Measurements from ENCODE around the gene RIC3. TPM values are rescaled to one million over a fixed set of nuclear protein-coding genes. Genes with fewer than 3 reads are reported as not detected.

RIC3 gene
- total and polyA plus RNA-seq, 5 donors from 2014 or later = 1.5 to 23.8 (median 3.1) TPM

DNA sequence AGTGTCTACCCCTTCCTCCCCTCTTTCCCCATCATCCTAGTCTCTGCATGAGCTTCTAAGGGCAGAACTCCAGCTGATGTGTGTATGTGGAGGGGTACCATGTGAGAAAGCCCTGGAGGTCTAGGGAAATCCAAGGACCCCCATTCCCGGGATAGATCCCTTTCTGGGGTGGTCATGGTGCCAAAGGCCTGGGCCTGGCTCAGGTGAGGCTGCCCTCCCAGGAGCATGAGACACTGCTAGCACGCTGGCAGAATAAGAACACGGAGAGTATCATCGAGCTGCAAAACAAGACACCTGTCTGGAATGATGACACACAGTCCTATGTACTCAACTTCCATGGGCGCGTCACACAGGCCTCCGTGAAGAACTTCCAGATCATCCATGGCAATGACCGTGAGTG is 68.2 kb downstream of the RIC3 start:
- H3K36me3 ChIP-seq (ENCODE audit: control insufficient read depth, insufficient read depth, low read length) = peaks cover 7% of the 10 kb centered on the region
- Mint-ChIP-seq H3K36me3 (no peaks in the 10 kb centered on the region), H3K4me1 (peaks cover 0 to 6% (median 0%) of the 10 kb centered on the region in 4 donors), H3K27ac (no peak overlapping the region), H3K9me3 (no peaks in the 10 kb centered on the region), H3K4me3 (no peak overlapping the region), H3K27me3 (no peaks in the 10 kb centered on the region)
- no peaks in the 10 kb centered on the region for H3K4me1 ChIP-seq (ENCODE audit: control insufficient read depth, insufficient read depth, low read length, poor library complexity, severe bottlenecking)
- H3K9me3 ChIP-seq (ENCODE audit: control insufficient read depth in 2 of 2, low read length in 2 of 2) = no peaks in the 10 kb centered on the region
- H3K27me3 ChIP-seq (ENCODE audit: control insufficient read depth, insufficient read depth, low read length) = no peaks in the 10 kb centered on the region
- H3K4me3 ChIP-seq (ENCODE audit: low read depth, low read length) = no peak overlapping the region
- no peak overlapping the region for H3K27ac ChIP-seq (ENCODE audit: insufficient read depth, low read length, poor library complexity, severe bottlenecking)
- ATAC-seq (ENCODE audit: low read depth in 2 of 2) (no peak), DNase-seq (no peak)

- Mint-ChIP-seq H3K27me3 (no peaks in the 10 kb centered on the region), H3K4me1 (peaks cover 0 to 6% (median 0%) of the 10 kb centered on the region in 4 donors), H3K9me3 (no peaks in the 10 kb centered on the region), H3K36me3 (no peaks in the 10 kb centered on the region), H3K4me3 (no peak overlapping the region), H3K27ac (no peak overlapping the region)
- Histone ChIP-seq H3K27me3 (ENCODE audit: control insufficient read depth, insufficient read depth, low read length) (no peaks in the 10 kb centered on the region), H3K36me3 (ENCODE audit: control insufficient read depth, insufficient read depth, low read length) (peaks cover 7% of the 10 kb centered on the region), H3K27ac (ENCODE audit: insufficient read depth, low read length, poor library complexity, severe bottlenecking) (no peak overlapping the region), H3K4me3 (ENCODE audit: low read depth, low read length) (no peak overlapping the region), H3K4me1 (ENCODE audit: control insufficient read depth, insufficient read depth, low read length, poor library complexity, severe bottlenecking) (no peaks in the 10 kb centered on the region), H3K9me3 (ENCODE audit: control insufficient read depth in 2 of 2, low read length in 2 of 2) (no peaks in the 10 kb centered on the region)
- ATAC-seq (ENCODE audit: low read depth in 2 of 2) (no peak), DNase-seq (no peak)
Measured at GRCh38 chr11:8100158-8100557, 68.7 kb downstream of the RIC3 start.

DNA sequence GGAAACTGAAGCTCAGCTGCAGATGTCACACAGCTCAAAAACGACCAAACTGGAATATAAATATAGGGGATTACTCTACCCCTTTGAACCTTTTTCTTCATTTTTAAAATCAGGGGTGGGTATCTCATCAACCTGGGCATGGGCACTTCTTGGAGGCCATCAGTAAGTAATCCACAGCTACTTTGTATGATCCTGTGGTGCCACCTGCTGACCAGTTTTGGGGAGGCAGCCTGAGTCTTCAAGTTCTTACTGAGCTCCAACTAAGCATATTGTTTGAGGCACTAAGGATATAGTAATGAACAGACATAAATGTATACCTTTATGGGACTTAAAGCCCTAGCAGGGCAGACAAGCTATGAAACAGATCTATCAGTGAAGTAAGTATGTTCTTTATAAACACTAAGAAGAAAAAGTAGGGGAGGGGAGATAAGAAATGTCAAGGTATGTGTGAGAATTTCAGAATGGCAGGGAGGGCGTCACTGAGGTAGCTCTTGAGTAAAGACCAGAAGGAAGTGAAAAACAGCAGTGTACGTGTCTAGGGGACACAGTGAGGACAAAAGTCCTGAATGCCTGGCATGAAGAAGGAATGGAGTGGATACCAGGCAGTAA is 69.4 kb downstream of the RIC3 start:
- DNase-seq (peak; percentile 48 to 78 (median 60)), ATAC-seq (ENCODE audit: low read depth in 2 of 2) (peak; percentile 50 to 57)
- no peaks in the 10 kb centered on the region for H3K4me1 ChIP-seq (ENCODE audit: control insufficient read depth, insufficient read depth, low read length, poor library complexity, severe bottlenecking)
- H3K4me1 Mint-ChIP-seq = peaks cover 0 to 4% (median 0%) of the 10 kb centered on the region in 4 donors
- H3K9me3 ChIP-seq (ENCODE audit: control insufficient read depth in 2 of 2, low read length in 2 of 2) = no peaks in the 10 kb centered on the region
- H3K27ac Mint-ChIP-seq = peak overlapping the region in 1 of 3 donors; percentile 52
- no peaks in the 10 kb centered on the region for H3K27me3 ChIP-seq (ENCODE audit: control insufficient read depth, insufficient read depth, low read length)
- no peak overlapping the region for H3K27ac ChIP-seq (ENCODE audit: insufficient read depth, low read length, poor library complexity, severe bottlenecking)
- H3K36me3 Mint-ChIP-seq = no peaks in the 10 kb centered on the region
- H3K4me3 Mint-ChIP-seq = no peak overlapping the region
- H3K9me3 Mint-ChIP-seq = no peaks in the 10 kb centered on the region
- no peaks in the 10 kb centered on the region for H3K27me3 Mint-ChIP-seq
- H3K36me3 ChIP-seq (ENCODE audit: control insufficient read depth, insufficient read depth, low read length) = peaks cover 7% of the 10 kb centered on the region
- H3K4me3 ChIP-seq (ENCODE audit: low read depth, low read length) = no peak overlapping the region

DNA sequence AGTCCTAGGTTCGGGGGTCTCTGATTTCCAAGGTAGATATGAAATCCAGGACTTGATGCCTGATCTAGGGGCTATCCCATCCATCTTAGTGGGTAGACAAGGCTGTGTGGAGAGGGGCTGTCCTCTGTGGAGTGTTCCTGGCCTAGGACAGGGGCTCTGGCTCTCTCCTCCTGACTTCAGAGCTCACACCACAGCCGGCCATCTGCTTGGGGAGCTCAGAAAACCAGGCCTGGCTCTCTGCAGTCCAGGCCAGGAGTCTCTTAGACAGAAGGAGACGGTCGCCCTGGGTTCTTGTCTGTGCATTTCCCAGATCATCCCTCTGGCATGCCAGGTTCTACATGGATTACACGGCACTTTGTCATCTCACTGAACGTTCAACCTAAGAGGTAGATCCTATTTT is 69.9 kb downstream of the RIC3 start:
- H3K4me3 Mint-ChIP-seq = no peak overlapping the region
- Histone ChIP-seq H3K4me3 (ENCODE audit: low read depth, low read length) (no peak overlapping the region), H3K9me3 (ENCODE audit: control insufficient read depth in 2 of 2, low read length in 2 of 2) (no peaks in the 10 kb centered on the region), H3K27ac (ENCODE audit: insufficient read depth, low read length, poor library complexity, severe bottlenecking) (no peak overlapping the region), H3K4me1 (ENCODE audit: control insufficient read depth, insufficient read depth, low read length, poor library complexity, severe bottlenecking) (no peaks in the 10 kb centered on the region), H3K27me3 (ENCODE audit: control insufficient read depth, insufficient read depth, low read length) (no peaks in the 10 kb centered on the region), H3K36me3 (ENCODE audit: control insufficient read depth, insufficient read depth, low read length) (peaks cover 3% of the 10 kb centered on the region)
- no peak overlapping the region for H3K27ac Mint-ChIP-seq
- ATAC-seq (ENCODE audit: low read depth in 2 of 2) (no peak), DNase-seq (no peak)
- H3K36me3 Mint-ChIP-seq = no peaks in the 10 kb centered on the region
- no peaks in the 10 kb centered on the region for H3K4me1 Mint-ChIP-seq
- no peaks in the 10 kb centered on the region for H3K27me3 Mint-ChIP-seq
- H3K9me3 Mint-ChIP-seq = no peaks in the 10 kb centered on the region

DNA sequence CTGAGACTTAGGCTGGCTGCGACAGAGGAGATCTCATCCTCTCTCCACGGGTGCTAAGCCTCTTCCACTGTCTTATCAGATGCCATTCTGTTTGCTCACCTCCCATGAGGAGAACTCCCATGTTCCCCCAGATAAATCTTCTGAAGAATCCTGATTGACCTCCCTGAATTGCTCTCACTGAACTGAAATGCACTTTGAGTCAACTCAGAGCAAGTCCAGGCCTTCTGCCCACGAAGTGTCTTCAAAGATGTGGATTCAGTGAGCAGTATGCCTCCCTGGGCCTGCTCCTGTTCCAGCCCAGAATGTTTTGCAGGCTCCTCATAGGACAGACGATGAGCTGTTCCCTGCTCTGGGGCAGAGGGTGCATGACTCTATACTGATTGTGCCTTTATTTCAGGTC is 70.5 kb downstream of the RIC3 start:
- H3K4me3 Mint-ChIP-seq = no peak overlapping the region
- no peak overlapping the region for H3K27ac ChIP-seq (ENCODE audit: insufficient read depth, low read length, poor library complexity, severe bottlenecking)
- ATAC-seq (ENCODE audit: low read depth in 2 of 2) (no peak), DNase-seq (no peak)
- H3K27me3 ChIP-seq (ENCODE audit: control insufficient read depth, insufficient read depth, low read length) = no peaks in the 10 kb centered on the region
- H3K4me1 ChIP-seq (ENCODE audit: control insufficient read depth, insufficient read depth, low read length, poor library complexity, severe bottlenecking) = no peaks in the 10 kb centered on the region
- no peaks in the 10 kb centered on the region for H3K36me3 Mint-ChIP-seq
- H3K27me3 Mint-ChIP-seq = no peaks in the 10 kb centered on the region
- no peak overlapping the region for H3K4me3 ChIP-seq (ENCODE audit: low read depth, low read length)
- no peaks in the 10 kb centered on the region for H3K9me3 Mint-ChIP-seq
- H3K36me3 ChIP-seq (ENCODE audit: control insufficient read depth, insufficient read depth, low read length) = peaks cover 2% of the 10 kb centered on the region
- no peaks in the 10 kb centered on the region for H3K9me3 ChIP-seq (ENCODE audit: control insufficient read depth in 2 of 2, low read length in 2 of 2)
- no peaks in the 10 kb centered on the region for H3K4me1 Mint-ChIP-seq
- H3K27ac Mint-ChIP-seq = no peak overlapping the region

DNA sequence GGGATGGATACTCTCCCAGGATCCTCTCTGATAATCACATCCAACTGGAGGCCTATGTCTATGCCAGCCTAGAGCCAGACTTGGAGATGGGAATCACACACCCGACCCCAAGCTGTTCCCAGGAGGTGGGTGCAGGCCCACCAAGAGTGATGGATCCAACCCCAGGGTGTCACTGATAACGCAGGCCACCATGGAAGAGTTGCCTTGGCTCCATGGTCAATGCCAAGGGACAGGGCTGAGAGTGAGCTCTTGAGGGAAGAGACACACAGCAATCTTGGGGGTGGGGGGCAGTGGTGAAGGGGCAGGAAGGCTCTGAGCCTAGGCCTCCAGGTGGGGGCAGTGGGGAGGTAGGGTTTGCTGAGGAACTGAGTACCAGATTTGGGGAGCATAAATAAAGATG is 70.9 kb downstream of the RIC3 start:
- Histone ChIP-seq H3K36me3 (ENCODE audit: control insufficient read depth, insufficient read depth, low read length) (peaks cover 2% of the 10 kb centered on the region), H3K4me1 (ENCODE audit: control insufficient read depth, insufficient read depth, low read length, poor library complexity, severe bottlenecking) (no peaks in the 10 kb centered on the region), H3K27me3 (ENCODE audit: control insufficient read depth, insufficient read depth, low read length) (no peaks in the 10 kb centered on the region), H3K27ac (ENCODE audit: insufficient read depth, low read length, poor library complexity, severe bottlenecking) (no peak overlapping the region), H3K9me3 (ENCODE audit: control insufficient read depth in 2 of 2, low read length in 2 of 2) (no peaks in the 10 kb centered on the region), H3K4me3 (ENCODE audit: low read depth, low read length) (no peak overlapping the region)
- H3K36me3 Mint-ChIP-seq = no peaks in the 10 kb centered on the region
- no peak for DNase-seq
- ATAC-seq (ENCODE audit: low read depth in 2 of 2) = no peak
- H3K27me3 Mint-ChIP-seq = no peaks in the 10 kb centered on the region
- no peaks in the 10 kb centered on the region for H3K9me3 Mint-ChIP-seq
- H3K4me1 Mint-ChIP-seq = peaks cover 0 to under 1% (median 0%) of the 10 kb centered on the region in 4 donors
- no peak overlapping the region for H3K4me3 Mint-ChIP-seq
- no peak overlapping the region for H3K27ac Mint-ChIP-seq

GRCh38 chr11:8097468-8097867 is 71.4 kb downstream of the RIC3 start:
- DNase-seq = no peak
- peaks cover 2% of the 10 kb centered on the region for H3K36me3 ChIP-seq (ENCODE audit: control insufficient read depth, insufficient read depth, low read length)
- no peak overlapping the region for H3K27ac Mint-ChIP-seq
- H3K27me3 ChIP-seq (ENCODE audit: control insufficient read depth, insufficient read depth, low read length) = no peaks in the 10 kb centered on the region
- H3K4me3 Mint-ChIP-seq = no peak overlapping the region
- no peaks in the 10 kb centered on the region for H3K36me3 Mint-ChIP-seq
- no peak overlapping the region for H3K27ac ChIP-seq (ENCODE audit: insufficient read depth, low read length, poor library complexity, severe bottlenecking)
- H3K4me1 ChIP-seq (ENCODE audit: control insufficient read depth, insufficient read depth, low read length, poor library complexity, severe bottlenecking) = no peaks in the 10 kb centered on the region
- no peaks in the 10 kb centered on the region for H3K9me3 Mint-ChIP-seq
- H3K4me1 Mint-ChIP-seq = peaks cover 0 to 3% (median 0%) of the 10 kb centered on the region in 4 donors
- H3K27me3 Mint-ChIP-seq = no peaks in the 10 kb centered on the region
- no peak overlapping the region for H3K4me3 ChIP-seq (ENCODE audit: low read depth, low read length)
- H3K9me3 ChIP-seq (ENCODE audit: control insufficient read depth in 2 of 2, low read length in 2 of 2) = no peaks in the 10 kb centered on the region
- no peak for ATAC-seq (ENCODE audit: low read depth in 2 of 2)

DNA sequence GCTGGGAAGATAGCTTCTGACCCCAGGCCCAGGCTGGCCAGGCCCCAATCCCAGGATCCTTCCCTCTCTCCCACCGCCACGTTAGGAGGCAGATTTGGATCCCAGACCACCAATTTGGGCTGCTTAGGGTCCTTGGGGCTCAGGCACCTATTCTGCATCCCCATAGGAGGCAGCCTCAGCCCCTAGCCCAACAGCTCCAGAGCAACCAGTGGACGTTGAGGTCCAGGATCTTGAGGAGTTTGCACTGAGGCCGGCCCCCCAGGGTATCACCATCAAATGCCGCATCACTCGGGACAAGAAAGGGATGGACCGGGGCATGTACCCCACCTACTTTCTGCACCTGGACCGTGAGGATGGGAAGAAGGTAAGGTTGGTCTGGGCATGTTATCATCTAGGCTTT is 71.8 kb downstream of the RIC3 start:
- Mint-ChIP-seq H3K4me1 (peaks cover 0 to 3% (median 0%) of the 10 kb centered on the region in 4 donors), H3K36me3 (no peaks in the 10 kb centered on the region), H3K27me3 (no peaks in the 10 kb centered on the region), H3K27ac (no peak overlapping the region), H3K9me3 (no peaks in the 10 kb centered on the region), H3K4me3 (no peak overlapping the region)
- H3K4me1 ChIP-seq (ENCODE audit: control insufficient read depth, insufficient read depth, low read length, poor library complexity, severe bottlenecking) = no peaks in the 10 kb centered on the region
- no peaks in the 10 kb centered on the region for H3K27me3 ChIP-seq (ENCODE audit: control insufficient read depth, insufficient read depth, low read length)
- ATAC-seq (ENCODE audit: low read depth in 2 of 2) (no peak), DNase-seq (no peak)
- H3K9me3 ChIP-seq (ENCODE audit: control insufficient read depth in 2 of 2, low read length in 2 of 2) = no peaks in the 10 kb centered on the region
- H3K36me3 ChIP-seq (ENCODE audit: control insufficient read depth, insufficient read depth, low read length) = no peaks in the 10 kb centered on the region
- no peak overlapping the region for H3K4me3 ChIP-seq (ENCODE audit: low read depth, low read length)
- no peak overlapping the region for H3K27ac ChIP-seq (ENCODE audit: insufficient read depth, low read length, poor library complexity, severe bottlenecking)
